C4-2B (cell line): ENCODE results near the gene ZNF580.

ENCODE experiments used
- CTCF ChIP-seq: fragments of 450-650 bp; conservative IDR thresholded peaks from 2 replicates; pipeline ENCODE4 v1.5.1; 2017; ENCODE audit warnings: mild to moderate bottlenecking
- ZFX ChIP-seq: fragments of 450-650 bp; IDR thresholded peaks from 2 replicates; pipeline ENCODE4 v1.6.1; 2017

DNA sequence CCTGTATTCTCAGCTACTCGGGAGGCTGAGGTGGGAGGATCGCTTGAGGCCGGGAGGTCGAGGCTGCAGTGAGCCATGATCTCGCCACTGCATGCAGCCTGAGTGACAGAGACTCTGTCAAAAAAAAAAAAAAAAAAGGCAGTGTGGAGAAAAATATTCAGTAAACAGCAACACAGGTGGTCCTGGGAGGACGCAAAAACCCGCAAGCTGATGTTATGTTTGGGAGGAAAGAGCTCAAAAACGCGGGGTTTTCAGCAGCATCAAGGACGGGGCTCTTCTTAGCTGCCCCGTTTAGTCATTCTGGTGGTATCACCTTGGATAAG lies 15.8 kb upstream of the ZNF580 start:
- TF ChIP-seq CTCF (no peak), ZFX (no peak)
